ENCODE measurements around the gene SPRYD7. TPM values are rescaled to one million over a fixed set of nuclear protein-coding genes. Genes with fewer than 3 reads are reported as not detected.
"Not testable (repeated sequence)": the region's sequence is repeated elsewhere in the genome, so short reads cannot be mapped to it uniquely, and the experiment has no call there.

Gene SPRYD7
- polyA plus RNA-seq, 4 donors, result 10.9 to 14.2 (median 13.0) TPM

- DNase-seq (ENCODE audit: low read depth in 4 of 4, low spot score in 3 of 4), result peak in 1 of 4 donors; percentile 16
Measured at GRCh38 chr13:49935171-49936074, 717 bp downstream of the SPRYD7 start.

- DNase-seq (ENCODE audit: low read depth in 4 of 4, low spot score in 3 of 4), result no peak
Measured at GRCh38 chr13:49933511-49933910, 2.6 kb downstream of the SPRYD7 start.

GRCh38 chr13:49932868-49933267 is 3.3 kb downstream of the SPRYD7 start:
- DNase-seq (ENCODE audit: low read depth in 4 of 4, low spot score in 3 of 4), result no peak

- DNase-seq (ENCODE audit: low read depth in 4 of 4, low spot score in 3 of 4), result no peak
Measured at GRCh38 chr13:49932066-49932465, 4.1 kb downstream of the SPRYD7 start.

GRCh38 chr13:49927755-49928154 is 8.4 kb downstream of the SPRYD7 start:
- DNase-seq (ENCODE audit: low read depth in 4 of 4, low spot score in 3 of 4), result no peak

- no peak for DNase-seq (ENCODE audit: low read depth in 4 of 4, low spot score in 3 of 4)
Measured at GRCh38 chr13:49925881-49926418, 10.2 kb downstream of the SPRYD7 start.

- DNase-seq (ENCODE audit: low read depth in 4 of 4, low spot score in 3 of 4), result no peak
Measured at GRCh38 chr13:49922301-49922700, 13.8 kb downstream of the SPRYD7 start.

- not testable (repeated sequence) for DNase-seq (ENCODE audit: low read depth in 4 of 4, low spot score in 3 of 4)
Measured at GRCh38 chr13:49920969-49921368, 15.2 kb downstream of the SPRYD7 start.

- not testable (repeated sequence) for DNase-seq (ENCODE audit: low read depth in 4 of 4, low spot score in 3 of 4)
Measured at GRCh38 chr13:49918106-49918505, 18.0 kb downstream of the SPRYD7 start.

- DNase-seq (ENCODE audit: low read depth in 4 of 4, low spot score in 3 of 4), result no peak
Measured at GRCh38 chr13:49914947-49915346, 21.2 kb downstream of the SPRYD7 start.

GRCh38 chr13:49908637-49909036 is 27.5 kb downstream of the SPRYD7 start:
- no peak for DNase-seq (ENCODE audit: low read depth in 4 of 4, low spot score in 3 of 4)

GRCh38 chr13:49904729-49905456 is 31.2 kb downstream of the SPRYD7 start:
- no peak for DNase-seq (ENCODE audit: low read depth in 4 of 4, low spot score in 3 of 4)

GRCh38 chr13:49898792-49899191 is 37.3 kb downstream of the SPRYD7 start:
- DNase-seq (ENCODE audit: low read depth in 4 of 4, low spot score in 3 of 4), result no peak

GRCh38 chr13:49897713-49898112 is 38.4 kb downstream of the SPRYD7 start:
- no peak for DNase-seq (ENCODE audit: low read depth in 4 of 4, low spot score in 3 of 4)

GRCh38 chr13:49895826-49896225 is 40.3 kb downstream of the SPRYD7 start:
- DNase-seq (ENCODE audit: low read depth in 4 of 4, low spot score in 3 of 4), result no peak

GRCh38 chr13:49893591-49893990 is 42.5 kb downstream of the SPRYD7 start:
- DNase-seq (ENCODE audit: low read depth in 4 of 4, low spot score in 3 of 4), result no peak

- DNase-seq (ENCODE audit: low read depth in 4 of 4, low spot score in 3 of 4), result no peak
Measured at GRCh38 chr13:49890376-49890775, 45.8 kb downstream of the SPRYD7 start.

GRCh38 chr13:49878682-49879081 is 57.5 kb downstream of the SPRYD7 start:
- no peak for DNase-seq (ENCODE audit: low read depth in 4 of 4, low spot score in 3 of 4)

GRCh38 chr13:49877629-49878218 is 58.4 kb downstream of the SPRYD7 start:
- no peak for DNase-seq (ENCODE audit: low read depth in 4 of 4, low spot score in 3 of 4)

GRCh38 chr13:49874430-49874829 is 61.7 kb downstream of the SPRYD7 start:
- DNase-seq (ENCODE audit: low read depth in 4 of 4, low spot score in 3 of 4), result no peak

- no peak for DNase-seq (ENCODE audit: low read depth in 4 of 4, low spot score in 3 of 4)
Measured at GRCh38 chr13:49869519-49869918, 66.6 kb downstream of the SPRYD7 start.
